ENCODE measurements around the gene IDI2. TPM values are rescaled to one million over a fixed set of nuclear protein-coding genes. Genes with fewer than 3 reads are reported as not detected.
A peak's percentile ranks its signal among the peaks of the same experiment; 100 is the strongest.

IDI2 gene
- total RNA-seq, 2 experiments from 2014 or later: not detected

- Histone ChIP-seq H3K4me3 (ENCODE audit: low read length) (no peak overlapping the region), H3K4me1 (ENCODE audit: insufficient read depth, low read length) (peaks cover 19% of the 10 kb centered on the region), H3K36me3 (ENCODE audit: insufficient read depth, low read length) (peaks cover 52% of the 10 kb centered on the region), H3K9me3 (ENCODE audit: control insufficient read depth in 1 of 2, insufficient read depth in 1 of 2, low read length in 2 of 2) (no peaks in the 10 kb centered on the region), H3K27ac (ENCODE audit: low read depth in 1 of 2, low read length in 2 of 2) (no peak overlapping the region), H3K27me3 (ENCODE audit: control insufficient read depth in 1 of 2, insufficient read depth in 2 of 2, low read length in 2 of 2) (no peaks in the 10 kb centered on the region)
- intact Hi-C loops (cut with DNase I, micrococcal nuclease): no loop called here
- H3K4me3 Mint-ChIP-seq: peak overlapping the region; percentile 13
- DNase-seq (no peak), ATAC-seq (ENCODE audit: poor library complexity) (no peak)
- CTCF ChIA-PET: no interaction called here
- no peaks in the 10 kb centered on the region for H3K27me3 Mint-ChIP-seq
- POLR2A ChIA-PET: no interaction called here
- peaks cover 38% of the 10 kb centered on the region for H3K4me1 Mint-ChIP-seq (ENCODE audit: low read depth)
- TF ChIP-seq, protein P1, sequence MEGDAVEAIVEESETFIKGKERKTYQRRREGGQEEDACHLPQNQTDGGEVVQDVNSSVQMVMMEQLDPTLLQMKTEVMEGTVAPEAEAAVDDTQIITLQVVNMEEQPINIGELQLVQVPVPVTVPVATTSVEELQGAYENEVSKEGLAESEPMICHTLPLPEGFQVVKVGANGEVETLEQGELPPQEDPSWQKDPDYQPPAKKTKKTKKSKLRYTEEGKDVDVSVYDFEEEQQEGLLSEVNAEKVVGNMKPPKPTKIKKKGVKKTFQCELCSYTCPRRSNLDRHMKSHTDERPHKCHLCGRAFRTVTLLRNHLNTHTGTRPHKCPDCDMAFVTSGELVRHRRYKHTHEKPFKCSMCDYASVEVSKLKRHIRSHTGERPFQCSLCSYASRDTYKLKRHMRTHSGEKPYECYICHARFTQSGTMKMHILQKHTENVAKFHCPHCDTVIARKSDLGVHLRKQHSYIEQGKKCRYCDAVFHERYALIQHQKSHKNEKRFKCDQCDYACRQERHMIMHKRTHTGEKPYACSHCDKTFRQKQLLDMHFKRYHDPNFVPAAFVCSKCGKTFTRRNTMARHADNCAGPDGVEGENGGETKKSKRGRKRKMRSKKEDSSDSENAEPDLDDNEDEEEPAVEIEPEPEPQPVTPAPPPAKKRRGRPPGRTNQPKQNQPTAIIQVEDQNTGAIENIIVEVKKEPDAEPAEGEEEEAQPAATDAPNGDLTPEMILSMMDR (IDR thresholded peaks at IDR 0.05): no peak
- H3K27ac Mint-ChIP-seq: no peak overlapping the region
- peaks cover 81% of the 10 kb centered on the region for H3K36me3 Mint-ChIP-seq (ENCODE audit: low read depth)
- no peaks in the 10 kb centered on the region for H3K9me3 Mint-ChIP-seq
Observed at GRCh38 chr10:992467-992866, 33.2 kb downstream of the IDI2 start.

DNA sequence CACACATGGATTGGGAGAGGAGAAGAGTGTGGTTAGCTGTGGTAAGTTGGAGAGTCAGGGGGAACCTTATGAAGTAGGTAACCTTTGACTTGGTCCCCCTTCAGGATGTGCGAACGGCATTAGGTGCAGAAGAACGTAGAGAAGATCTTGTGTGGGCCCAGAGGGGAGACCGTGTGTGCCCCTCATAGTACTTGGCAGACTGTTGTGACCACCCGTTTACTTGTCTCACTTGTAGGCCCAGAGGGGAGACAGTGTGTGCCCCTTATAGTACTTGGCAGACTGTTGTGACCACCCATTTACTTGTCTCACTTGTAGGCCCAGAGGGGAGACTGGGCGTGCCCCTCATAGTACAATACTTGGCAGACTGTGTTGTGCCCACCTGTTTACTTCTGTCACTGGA is 34.9 kb downstream of the IDI2 start:
- Mint-ChIP-seq H3K4me1 (ENCODE audit: low read depth) (peaks cover 46% of the 10 kb centered on the region), H3K4me3 (peak overlapping the region; percentile 70), H3K27me3 (no peaks in the 10 kb centered on the region), H3K27ac (peak overlapping the region; percentile 62), H3K36me3 (ENCODE audit: low read depth) (peaks cover 66% of the 10 kb centered on the region), H3K9me3 (no peaks in the 10 kb centered on the region)
- ATAC-seq (ENCODE audit: poor library complexity): no peak
- Histone ChIP-seq H3K36me3 (ENCODE audit: insufficient read depth, low read length) (peaks cover 35% of the 10 kb centered on the region), H3K27ac (ENCODE audit: low read depth in 1 of 2, low read length in 2 of 2) (no peak overlapping the region), H3K4me1 (ENCODE audit: insufficient read depth, low read length) (peaks cover 23% of the 10 kb centered on the region), H3K27me3 (ENCODE audit: control insufficient read depth in 1 of 2, insufficient read depth in 2 of 2, low read length in 2 of 2) (no peaks in the 10 kb centered on the region), H3K9me3 (ENCODE audit: control insufficient read depth in 1 of 2, insufficient read depth in 1 of 2, low read length in 2 of 2) (no peaks in the 10 kb centered on the region), H3K4me3 (ENCODE audit: low read length) (no peak overlapping the region)
- intact Hi-C loops (cut with DNase I, micrococcal nuclease): no loop called here
- CTCF ChIA-PET: no interaction called here
- TF ChIP-seq, protein P1 (IDR thresholded peaks at IDR 0.05): no peak
- no peak for DNase-seq
- POLR2A ChIA-PET: no interaction called here

DNA sequence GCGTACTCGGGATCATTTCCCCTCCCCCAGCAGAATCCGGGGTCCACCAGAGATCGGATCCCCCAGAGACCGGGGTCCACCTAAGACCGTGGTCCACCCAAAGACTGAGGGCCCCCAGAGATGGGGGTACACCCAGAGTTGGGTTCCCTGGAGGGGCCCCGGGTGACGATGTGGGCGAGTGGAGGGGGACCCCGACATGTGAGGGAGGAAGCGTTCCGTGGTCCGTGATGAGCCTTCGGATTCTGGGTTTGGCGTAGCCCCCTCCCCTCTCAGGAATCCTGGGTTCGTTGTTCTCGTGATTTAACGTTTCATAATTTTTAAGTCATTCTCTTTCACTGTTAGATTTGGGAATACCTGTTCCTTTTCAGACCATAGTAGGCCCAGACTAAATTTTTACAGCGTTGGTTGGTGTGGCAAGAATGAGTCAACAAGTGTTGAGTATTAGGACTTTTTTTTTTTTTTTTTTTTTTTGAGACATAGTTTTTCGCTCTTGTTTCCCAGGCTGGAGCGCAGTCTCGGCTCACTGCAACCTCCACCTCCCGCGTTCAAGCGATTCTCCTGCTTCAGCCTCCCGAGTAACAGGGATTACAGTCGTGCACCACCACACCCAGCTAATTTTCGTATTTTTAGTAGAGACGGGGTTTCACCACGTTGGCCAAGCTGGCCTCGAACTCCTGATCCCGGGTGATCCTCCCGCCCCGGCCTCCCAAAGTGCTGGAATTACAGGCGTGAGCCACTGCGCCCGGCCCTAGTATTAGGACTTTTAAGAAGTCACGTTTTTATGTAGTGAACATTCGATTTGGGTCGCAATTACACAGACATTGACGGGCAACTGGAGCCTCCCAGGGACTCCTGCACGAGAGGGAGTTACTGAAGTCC is 36.8 kb downstream of the IDI2 start:
- Histone ChIP-seq H3K9me3 (ENCODE audit: control insufficient read depth in 1 of 2, insufficient read depth in 1 of 2, low read length in 2 of 2) (no peaks in the 10 kb centered on the region), H3K4me1 (ENCODE audit: insufficient read depth, low read length) (peaks cover 23% of the 10 kb centered on the region), H3K4me3 (ENCODE audit: low read length) (peak overlapping the region; percentile 85), H3K27ac (ENCODE audit: low read depth in 1 of 2, low read length in 2 of 2) (peak overlapping the region; percentile 73 to 74), H3K36me3 (ENCODE audit: insufficient read depth, low read length) (peaks cover 17% of the 10 kb centered on the region), H3K27me3 (ENCODE audit: control insufficient read depth in 1 of 2, insufficient read depth in 2 of 2, low read length in 2 of 2) (no peaks in the 10 kb centered on the region)
- Mint-ChIP-seq H3K9me3 (no peaks in the 10 kb centered on the region), H3K4me1 (ENCODE audit: low read depth) (peaks cover 46% of the 10 kb centered on the region), H3K36me3 (ENCODE audit: low read depth) (peaks cover 47% of the 10 kb centered on the region), H3K4me3 (peak overlapping the region; percentile 100), H3K27me3 (no peaks in the 10 kb centered on the region), H3K27ac (peak overlapping the region; percentile 99)
- ChIA-PET POLR2A (interaction anchor here (1.1 to 2.9 kb wide), 4 partner anchors 56 to 67 kb away, joined by 3 to 21 read pairs (median 11); partner anchors contain the start of genes IDI1, LARP4B and WDR37), CTCF (interaction anchor here (0.6 to 2.1 kb wide), 8 partner anchors 44 to 92 kb away, joined by 3 to 7 read pairs (median 4); partner anchors contain the start of genes IDI1, LARP4B and WDR37)
- peak; percentile 12 for ATAC-seq (ENCODE audit: poor library complexity)
- TF ChIP-seq, protein P1 (IDR thresholded peaks at IDR 0.05): no peak
- intact Hi-C loops (cut with DNase I, micrococcal nuclease): loop anchor here (1.0 to 5.0 kb wide), 5 partner anchors 58 to 857 kb away; partner anchors contain the start of genes IDI1 (in 2 of the 2), LARP4B (in 1 of the 2) and WDR37 (in 1 of the 2)
- peak in 2 of 14 experiments; percentile 8 to 35 for DNase-seq

Data from CD4-positive, alpha-beta T cell (primary cell).